Body of pancreas (tissue), 4 donors: ENCODE measurements around the gene KLK1. TPM values are rescaled to one million over a fixed set of nuclear protein-coding genes. Genes with fewer than 3 reads are reported as not detected.
"Not testable (repeated sequence)": the region's sequence is repeated elsewhere in the genome, so short reads cannot be mapped to it uniquely, and the experiment has no call there.

ENCODE experiments used
- ATAC-seq: fragments of 150-250 bp; one replicate; pipeline ENCODE4 v1.9.1; 2016
- DNase-seq, 4 donors: peaks; one replicate each; pipeline ENCODE4 v3.0.0-alpha.2; 2019
- H3K27ac ChIP-seq, 4 donors: fragments of 200-600 bp; sonication (generic); 1 replicate in 3 of 4; 2 replicates in 1 of 4; pipeline versions ENCODE4 v1.5.1 to v1.6.1; 2016 to 2019; ENCODE audit warnings: mild to moderate bottlenecking in 1 of 4, mixed read lengths in 1 of 4, moderate library complexity in 1 of 4
- H3K27me3 ChIP-seq, 2 donors: fragments of 200-600 bp; sonication (generic); one replicate each; pipeline ENCODE4 v1.6.0; 2016; ENCODE audit warnings: mild to moderate bottlenecking in 1 of 2
- H3K36me3 ChIP-seq, 2 donors: fragments of 200-600 bp; sonication (generic); replicated peaks in 1 of 2; 2 replicates each; pipeline ENCODE4 v1.5.1; 2016; ENCODE audit warnings: low read depth in 2 of 2; ENCODE audit not compliant: insufficient read depth in 1 of 2
- H3K4me1 ChIP-seq: fragments of 200-600 bp; sonication (generic); one replicate; pipeline ENCODE4 v1.6.0; 2016
- H3K4me3 ChIP-seq, 2 donors: fragments of 200-600 bp; sonication (generic); 1 replicate in 1 of 2; 2 replicates in 1 of 2; pipeline ENCODE4 v1.5.1; 2016 to 2019
- H3K9me3 ChIP-seq, 3 donors: fragments of 200-600 bp; sonication (generic); 1 replicate in 2 of 3; 2 replicates in 1 of 3; pipeline ENCODE4 v1.5.1; 2016
- CTCF ChIP-seq, 7 experiments: fragments of 450-650 bp in 4 of 7; fragments of 200-600 bp in 3 of 7; sonication (generic) in 3 of 7; IDR thresholded peaks; one replicate each; pipeline ENCODE4 v1.5.1; 2016 to 2019; ENCODE audit warnings: antibody characterized with exemption in 7 of 7
- POLR2A ChIP-seq, 3 donors: fragments of 450-650 bp; IDR thresholded peaks; one replicate each; pipeline ENCODE4 v1.6.1; 2016; ENCODE audit warnings: antibody characterized with exemption in 3 of 3, mild to moderate bottlenecking in 2 of 3
- WGBS, 2 donors: methylation state at CpG; one replicate each; pipeline ENCODE4 v1.1.5; 2017; 5-methylcytosine and 5-hydroxymethylcytosine counted together
- intact Hi-C: fragments of 100-400 bp; cut with DNase I; formaldehyde crosslinking; loops from one replicate; pipeline ENCODE4 v1.15.1; 2023
- total RNA-seq, 2 donors: library from RNA; depleted of rRNA; stranded (reverse); fragments of >200 nt; gene quantifications; one replicate each; pipeline ENCODE4 v1.1.0, GENCODE V29; 2016

The KLK1 gene
- total RNA-seq, 2 donors from 2014 or later: 937 to 947 TPM

DNA sequence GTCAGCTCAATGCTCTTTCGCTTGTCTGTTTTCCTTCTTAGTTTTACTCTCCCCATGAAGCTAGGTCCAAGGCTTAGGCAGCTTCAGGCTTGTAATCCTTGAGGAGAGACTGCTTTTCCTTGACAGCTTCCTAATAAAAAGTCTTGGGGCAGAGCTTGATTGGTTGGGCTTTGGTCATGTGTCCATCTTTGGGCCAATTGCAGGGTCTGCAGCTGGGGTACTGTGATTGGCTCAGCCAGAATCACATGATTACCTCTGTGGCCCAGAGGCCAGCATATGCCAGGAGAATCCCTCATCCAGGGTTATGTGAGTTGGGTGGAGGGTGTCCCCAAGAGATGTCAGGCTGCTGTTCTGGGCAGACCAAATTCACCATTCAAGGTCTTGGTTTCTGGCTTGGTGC lies 8.1 kb downstream of the KLK1 start:
- H3K27me3 ChIP-seq: no peaks in the 10 kb centered on the region
- DNase-seq (peak in 1 of 4 donors; percentile 32), ATAC-seq (no peak)
- no peak overlapping the region for H3K27ac ChIP-seq
- intact Hi-C loops: no loop called here
- TF ChIP-seq CTCF (IDR thresholded peaks at IDR 0.05) (no peak), POLR2A (IDR thresholded peaks at IDR 0.05) (no peak)
- H3K36me3 ChIP-seq: no peaks in the 10 kb centered on the region
- no peak overlapping the region for H3K4me3 ChIP-seq
- H3K9me3 ChIP-seq: no peaks in the 10 kb centered on the region
- 100% methylated on average over 1 of the region's 1 CpG for WGBS, 2 donors
- H3K4me1 ChIP-seq: peaks cover 28% of the 10 kb centered on the region

DNA sequence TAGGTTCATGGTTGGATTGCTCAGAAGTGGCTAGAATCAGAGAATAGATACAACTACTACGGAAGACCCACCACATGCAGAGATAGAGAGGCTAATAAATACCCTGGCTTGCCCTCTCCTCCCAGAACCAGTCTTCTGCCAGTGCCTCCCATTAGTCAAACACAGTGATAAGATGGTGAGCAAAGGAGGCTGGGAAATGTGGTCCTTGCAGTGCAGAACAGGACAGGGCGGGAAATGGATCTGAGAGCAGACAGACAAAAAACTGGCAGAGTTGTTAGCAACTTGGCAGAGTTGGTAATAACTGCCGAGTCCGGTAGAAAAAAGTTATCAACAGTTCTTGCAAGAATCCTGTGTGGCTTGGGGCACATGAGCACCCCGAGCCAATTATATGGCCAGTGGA lies 8.7 kb downstream of the KLK1 start:
- DNase-seq (peak in 2 of 4 donors; percentile 46 to 54), ATAC-seq (no peak)
- WGBS, 2 donors: 42 to 43% methylated on average over 5 of the region's 5 CpGs
- H3K9me3 ChIP-seq: no peaks in the 10 kb centered on the region
- intact Hi-C loops: no loop called here
- no peaks in the 10 kb centered on the region for H3K27me3 ChIP-seq
- TF ChIP-seq CTCF (IDR thresholded peaks at IDR 0.05): no peak
- no peaks in the 10 kb centered on the region for H3K36me3 ChIP-seq
- peaks cover 23% of the 10 kb centered on the region for H3K4me1 ChIP-seq
- H3K27ac ChIP-seq: no peak overlapping the region
- H3K4me3 ChIP-seq: no peak overlapping the region

GRCh38 chr19:50812474-50812873 lies 11.1 kb downstream of the KLK1 start:
- Histone ChIP-seq H3K27me3 (no peaks in the 10 kb centered on the region), H3K4me3 (no peak overlapping the region), H3K9me3 (no peaks in the 10 kb centered on the region), H3K27ac (no peak overlapping the region), H3K36me3 (no peaks in the 10 kb centered on the region), H3K4me1 (peaks cover under 1% of the 10 kb centered on the region)
- WGBS, 2 donors: 37 to 78% methylated on average over 2 to 3 of the region's 3 CpGs
- TF ChIP-seq POLR2A (IDR thresholded peaks at IDR 0.05): no peak
- no peak for TF ChIP-seq CTCF (IDR thresholded peaks at IDR 0.05)
- no peak for DNase-seq
- intact Hi-C loops: no loop called here
- no peak for ATAC-seq

GRCh38 chr19:50811622-50812238 lies 11.9 kb downstream of the KLK1 start:
- intact Hi-C loops: not testable (repeated sequence)
- 63% methylated on average over 3 of the region's 3 CpGs; no CpG with 5 or more reads in 1 of the 2 donors for WGBS, 2 donors

GRCh38 chr19:50808856-50809255 lies 14.7 kb downstream of the KLK1 start:
- WGBS, 2 donors: 44 to 59% methylated on average over 1 of the region's 1 CpG
- H3K36me3 ChIP-seq: no peaks in the 10 kb centered on the region
- intact Hi-C loops: loop anchor here (10.0 kb wide), 1 partner anchor 296 kb away; the partner anchor contains the start of gene CTU1
- no peak for ATAC-seq
- H3K4me3 ChIP-seq: no peak overlapping the region
- no peak for DNase-seq
- H3K9me3 ChIP-seq: no peaks in the 10 kb centered on the region
- no peak overlapping the region for H3K27ac ChIP-seq
- H3K4me1 ChIP-seq: peaks cover 8% of the 10 kb centered on the region
- H3K27me3 ChIP-seq: no peaks in the 10 kb centered on the region
- TF ChIP-seq CTCF (IDR thresholded peaks at IDR 0.05): no peak
- TF ChIP-seq POLR2A (IDR thresholded peaks at IDR 0.05): no peak

More at GRCh38 chr19:50811622-50812238, 11.9 kb downstream of the KLK1 start:
- ATAC-seq, H3K36me3 ChIP-seq, H3K9me3 ChIP-seq, H3K4me3 ChIP-seq, H3K27ac ChIP-seq, H3K4me1 ChIP-seq, H3K27me3 ChIP-seq, DNase-seq: not testable (repeated sequence)
